Stimulated activated CD8-positive, alpha-beta memory T cell treated with anti-CD3 and anti-CD28 coated beads, Interleukin-7, amount 100 ng/mL, for 4 hours (primary cell): ENCODE measurements around the gene ADAMTS12.

ENCODE experiments used
- DNase-seq, 2 donors: peaks; one replicate each; pipeline ENCODE4 v3.0.0-alpha.2; 2020; ENCODE audit warnings: low read depth in 2 of 2

ADAMTS12 gene

GRCh38 chr5:33659526-33660169, 232.1 kb downstream of the ADAMTS12 start:
- DNase-seq: no peak

- DNase-seq: no peak
Measured at GRCh38 chr5:33657804-33658440, 233.9 kb downstream of the ADAMTS12 start.

GRCh38 chr5:33657176-33657575, 234.6 kb downstream of the ADAMTS12 start:
- DNase-seq: no peak

GRCh38 chr5:33650911-33651310, 240.9 kb downstream of the ADAMTS12 start:
- DNase-seq: no peak

GRCh38 chr5:33649549-33650482, 242.0 kb downstream of the ADAMTS12 start:
- DNase-seq: no peak

- DNase-seq: no peak
Measured at GRCh38 chr5:33641744-33642505, 249.9 kb downstream of the ADAMTS12 start.

GRCh38 chr5:33639474-33639873, 252.3 kb downstream of the ADAMTS12 start:
- no peak for DNase-seq

GRCh38 chr5:33637011-33637410, 254.8 kb downstream of the ADAMTS12 start:
- DNase-seq: no peak

GRCh38 chr5:33635582-33635981, 256.2 kb downstream of the ADAMTS12 start:
- no peak for DNase-seq

GRCh38 chr5:33633699-33634098, 258.1 kb downstream of the ADAMTS12 start:
- DNase-seq: no peak

- DNase-seq: no peak
Measured at GRCh38 chr5:33631786-33632185, 260.0 kb downstream of the ADAMTS12 start.

- no peak for DNase-seq
Measured at GRCh38 chr5:33631139-33631538, 260.7 kb downstream of the ADAMTS12 start.

GRCh38 chr5:33629999-33630398, 261.8 kb downstream of the ADAMTS12 start:
- DNase-seq: no peak

- no peak for DNase-seq
Measured at GRCh38 chr5:33628796-33629195, 263.0 kb downstream of the ADAMTS12 start.

GRCh38 chr5:33621514-33621913, 270.3 kb downstream of the ADAMTS12 start:
- no peak for DNase-seq

GRCh38 chr5:33614039-33614438, 277.8 kb downstream of the ADAMTS12 start:
- DNase-seq: no peak

GRCh38 chr5:33612386-33612785, 279.4 kb downstream of the ADAMTS12 start:
- DNase-seq: no peak

GRCh38 chr5:33611877-33612276, 279.9 kb downstream of the ADAMTS12 start:
- DNase-seq: no peak

- no peak for DNase-seq
Measured at GRCh38 chr5:33608344-33609041, 283.3 kb downstream of the ADAMTS12 start.

GRCh38 chr5:33604503-33604902, 287.3 kb downstream of the ADAMTS12 start:
- no peak for DNase-seq

- no peak for DNase-seq
Measured at GRCh38 chr5:33601881-33602280, 289.9 kb downstream of the ADAMTS12 start.
